Measurements from ENCODE around the gene IRF9. TPM values are rescaled to one million over a fixed set of nuclear protein-coding genes. Genes with fewer than 3 reads are reported as not detected.

The IRF9 gene
- total RNA-seq, 1 experiment from 2014 or later = 15.6 TPM

GRCh38 chr14:24136684-24137528 is 24.2 kb upstream of the IRF9 start:
- no peaks in the 10 kb centered on the region for H3K9me3 Mint-ChIP-seq
- H3K27me3 Mint-ChIP-seq (ENCODE audit: low read depth) = no peaks in the 10 kb centered on the region; the same call in 1 of the 2 replicates
- peaks cover 31% of the 10 kb centered on the region for H3K4me1 Mint-ChIP-seq
- DNase-seq (ENCODE audit: low spot score) (no peak), ATAC-seq (no peak)
- ChIA-PET CTCF (interaction anchor here (1.3 to 4.3 kb wide), 8 partner anchors 10 to 295 kb away, joined by 4 to 31 read pairs (median 18); partner anchors contain the start of genes DCAF11, IRF9, MDP1 and NRL), POLR2A (interaction anchor here (0.5 to 1.8 kb wide), 7 partner anchors 9 to 59 kb away, joined by 3 to 15 read pairs (median 5); partner anchors contain the start of genes DCAF11, NRL, PCK2 and TM9SF1)
- H3K27ac Mint-ChIP-seq = no peak overlapping the region
- H3K36me3 Mint-ChIP-seq = peaks cover 26% of the 10 kb centered on the region
- TF ChIP-seq, protein P1, sequence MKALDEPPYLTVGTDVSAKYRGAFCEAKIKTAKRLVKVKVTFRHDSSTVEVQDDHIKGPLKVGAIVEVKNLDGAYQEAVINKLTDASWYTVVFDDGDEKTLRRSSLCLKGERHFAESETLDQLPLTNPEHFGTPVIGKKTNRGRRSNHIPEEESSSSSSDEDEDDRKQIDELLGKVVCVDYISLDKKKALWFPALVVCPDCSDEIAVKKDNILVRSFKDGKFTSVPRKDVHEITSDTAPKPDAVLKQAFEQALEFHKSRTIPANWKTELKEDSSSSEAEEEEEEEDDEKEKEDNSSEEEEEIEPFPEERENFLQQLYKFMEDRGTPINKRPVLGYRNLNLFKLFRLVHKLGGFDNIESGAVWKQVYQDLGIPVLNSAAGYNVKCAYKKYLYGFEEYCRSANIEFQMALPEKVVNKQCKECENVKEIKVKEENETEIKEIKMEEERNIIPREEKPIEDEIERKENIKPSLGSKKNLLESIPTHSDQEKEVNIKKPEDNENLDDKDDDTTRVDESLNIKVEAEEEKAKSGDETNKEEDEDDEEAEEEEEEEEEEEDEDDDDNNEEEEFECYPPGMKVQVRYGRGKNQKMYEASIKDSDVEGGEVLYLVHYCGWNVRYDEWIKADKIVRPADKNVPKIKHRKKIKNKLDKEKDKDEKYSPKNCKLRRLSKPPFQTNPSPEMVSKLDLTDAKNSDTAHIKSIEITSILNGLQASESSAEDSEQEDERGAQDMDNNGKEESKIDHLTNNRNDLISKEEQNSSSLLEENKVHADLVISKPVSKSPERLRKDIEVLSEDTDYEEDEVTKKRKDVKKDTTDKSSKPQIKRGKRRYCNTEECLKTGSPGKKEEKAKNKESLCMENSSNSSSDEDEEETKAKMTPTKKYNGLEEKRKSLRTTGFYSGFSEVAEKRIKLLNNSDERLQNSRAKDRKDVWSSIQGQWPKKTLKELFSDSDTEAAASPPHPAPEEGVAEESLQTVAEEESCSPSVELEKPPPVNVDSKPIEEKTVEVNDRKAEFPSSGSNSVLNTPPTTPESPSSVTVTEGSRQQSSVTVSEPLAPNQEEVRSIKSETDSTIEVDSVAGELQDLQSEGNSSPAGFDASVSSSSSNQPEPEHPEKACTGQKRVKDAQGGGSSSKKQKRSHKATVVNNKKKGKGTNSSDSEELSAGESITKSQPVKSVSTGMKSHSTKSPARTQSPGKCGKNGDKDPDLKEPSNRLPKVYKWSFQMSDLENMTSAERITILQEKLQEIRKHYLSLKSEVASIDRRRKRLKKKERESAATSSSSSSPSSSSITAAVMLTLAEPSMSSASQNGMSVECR (CRISPR knock-in tag; IDR thresholded peaks at IDR 0.05; ENCODE audit: borderline replicate concordance) = 0 out of 2 replicates have a peak, but pooled peaks have one; percentile 21
- no peak for TF ChIP-seq ZNF532 (CRISPR knock-in tag; IDR thresholded peaks at IDR 0.05; ENCODE audit: borderline replicate concordance)
- TF ChIP-seq ESRRA (CRISPR knock-in tag; IDR thresholded peaks at IDR 0.05; ENCODE audit: borderline replicate concordance) = no peak
- TF ChIP-seq KAT7 (CRISPR knock-in tag; IDR thresholded peaks at IDR 0.05; ENCODE audit: borderline replicate concordance) = no peak
- TF ChIP-seq ZBTB21 (CRISPR knock-in tag; IDR thresholded peaks at IDR 0.05; ENCODE audit: borderline replicate concordance) = no peak
- H3K4me3 Mint-ChIP-seq = peak overlapping the region; percentile 80

GRCh38 chr14:24137529-24138395 is 23.3 kb upstream of the IRF9 start:
- Mint-ChIP-seq H3K36me3 (peaks cover 26% of the 10 kb centered on the region), H3K9me3 (no peaks in the 10 kb centered on the region), H3K4me3 (peak overlapping the region; percentile 80), H3K27me3 (ENCODE audit: low read depth) (no peaks in the 10 kb centered on the region; the same call in 1 of the 2 replicates), H3K4me1 (peaks cover 31% of the 10 kb centered on the region), H3K27ac (peak overlapping the region; percentile 80)
- no peak for ATAC-seq
- ChIA-PET CTCF (interaction anchor here (1.4 to 4.3 kb wide), 7 partner anchors 9 to 80 kb away, joined by 5 to 31 read pairs (median 20); partner anchors contain the start of genes DCAF11, IRF9, MDP1 and NRL), POLR2A (interaction anchor here (1.0 to 1.7 kb wide), 3 partner anchors 10 to 44 kb away, joined by 3 to 5 read pairs (median 3); partner anchors contain the start of genes DCAF11, NRL and PCK2)
- DNase-seq (ENCODE audit: low spot score) = no peak
- TF ChIP-seq, protein P2, sequence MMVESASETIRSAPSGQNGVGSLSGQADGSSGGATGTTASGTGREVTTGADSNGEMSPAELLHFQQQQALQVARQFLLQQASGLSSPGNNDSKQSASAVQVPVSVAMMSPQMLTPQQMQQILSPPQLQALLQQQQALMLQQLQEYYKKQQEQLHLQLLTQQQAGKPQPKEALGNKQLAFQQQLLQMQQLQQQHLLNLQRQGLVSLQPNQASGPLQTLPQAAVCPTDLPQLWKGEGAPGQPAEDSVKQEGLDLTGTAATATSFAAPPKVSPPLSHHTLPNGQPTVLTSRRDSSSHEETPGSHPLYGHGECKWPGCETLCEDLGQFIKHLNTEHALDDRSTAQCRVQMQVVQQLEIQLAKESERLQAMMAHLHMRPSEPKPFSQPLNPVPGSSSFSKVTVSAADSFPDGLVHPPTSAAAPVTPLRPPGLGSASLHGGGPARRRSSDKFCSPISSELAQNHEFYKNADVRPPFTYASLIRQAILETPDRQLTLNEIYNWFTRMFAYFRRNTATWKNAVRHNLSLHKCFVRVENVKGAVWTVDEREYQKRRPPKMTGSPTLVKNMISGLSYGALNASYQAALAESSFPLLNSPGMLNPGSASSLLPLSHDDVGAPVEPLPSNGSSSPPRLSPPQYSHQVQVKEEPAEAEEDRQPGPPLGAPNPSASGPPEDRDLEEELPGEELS (CRISPR knock-in tag; IDR thresholded peaks at IDR 0.05) = no peak
- TF ChIP-seq OVOL2 (CRISPR knock-in tag; IDR thresholded peaks at IDR 0.05; ENCODE audit: borderline replicate concordance) (no peak), IRF1 (CRISPR knock-in tag; IDR thresholded peaks at IDR 0.05) (no peak), ZNF121 (CRISPR knock-in tag; IDR thresholded peaks at IDR 0.05) (no peak), GABPB1 (CRISPR knock-in tag; IDR thresholded peaks at IDR 0.05) (peak; percentile 26; the same call in 1 of the 2 replicates)

Measured in WTC11 (cell line).